DOHH2 (cell line): Measurements from ENCODE around the gene PTPRN2.

Experiments used
- EZH2phosphoT487 ChIP-seq: fragments of 200-600 bp; sonication (generic); IDR thresholded peaks from 2 replicates; pipeline ENCODE4 v1.6.1; 2017; ENCODE audit warnings: borderline replicate concordance, mild to moderate bottlenecking, antibody characterized with exemption, low read length, moderate library complexity, mixed read lengths
- TF ChIP-seq, protein P1 (sequence below): fragments of 200-600 bp; sonication (generic); IDR thresholded peaks from one replicate; pipeline ENCODE4 v1.5.1; 2014; ENCODE audit warnings: antibody characterized with exemption, mild to moderate bottlenecking, low read depth, low read length; ENCODE audit not compliant: poor library complexity, severe bottlenecking

- TF ChIP-seq, protein P1, sequence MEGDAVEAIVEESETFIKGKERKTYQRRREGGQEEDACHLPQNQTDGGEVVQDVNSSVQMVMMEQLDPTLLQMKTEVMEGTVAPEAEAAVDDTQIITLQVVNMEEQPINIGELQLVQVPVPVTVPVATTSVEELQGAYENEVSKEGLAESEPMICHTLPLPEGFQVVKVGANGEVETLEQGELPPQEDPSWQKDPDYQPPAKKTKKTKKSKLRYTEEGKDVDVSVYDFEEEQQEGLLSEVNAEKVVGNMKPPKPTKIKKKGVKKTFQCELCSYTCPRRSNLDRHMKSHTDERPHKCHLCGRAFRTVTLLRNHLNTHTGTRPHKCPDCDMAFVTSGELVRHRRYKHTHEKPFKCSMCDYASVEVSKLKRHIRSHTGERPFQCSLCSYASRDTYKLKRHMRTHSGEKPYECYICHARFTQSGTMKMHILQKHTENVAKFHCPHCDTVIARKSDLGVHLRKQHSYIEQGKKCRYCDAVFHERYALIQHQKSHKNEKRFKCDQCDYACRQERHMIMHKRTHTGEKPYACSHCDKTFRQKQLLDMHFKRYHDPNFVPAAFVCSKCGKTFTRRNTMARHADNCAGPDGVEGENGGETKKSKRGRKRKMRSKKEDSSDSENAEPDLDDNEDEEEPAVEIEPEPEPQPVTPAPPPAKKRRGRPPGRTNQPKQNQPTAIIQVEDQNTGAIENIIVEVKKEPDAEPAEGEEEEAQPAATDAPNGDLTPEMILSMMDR, result no peak
- no peak for TF ChIP-seq EZH2phosphoT487
Observed at GRCh38 chr7:158448430-158449100, 139.1 kb downstream of the PTPRN2 start.
